ENCODE measurements around the gene ACSF3. TPM values are rescaled to one million over a fixed set of nuclear protein-coding genes. Genes with fewer than 3 reads are reported as not detected.
"Not testable (repeated sequence)": the region's sequence is repeated elsewhere in the genome, so short reads cannot be mapped to it uniquely, and the experiment has no call there.

ACSF3 gene
- total RNA-seq, 1 experiment from 2014 or later: 30.8 TPM

- in situ Hi-C loops (cut with HindIII; ENCODE audit: low pct_unique_long_range_greater_than_20kb, low sequenced_read_pairs): no loop called here
- Histone ChIP-seq H3K36me3 (ENCODE audit: control insufficient read depth, insufficient read depth, low read length) (no peaks in the 10 kb centered on the region; the same call in 1 of the 2 replicates), H3K4me3 (ENCODE audit: low read depth in 2 of 2, low read length in 2 of 2) (no peak overlapping the region), H3K9me3 (ENCODE audit: control insufficient read depth, insufficient read depth, low read depth, low read length) (no peaks in the 10 kb centered on the region), H3K4me1 (ENCODE audit: control insufficient read depth, insufficient read depth, low read length) (no peaks in the 10 kb centered on the region; the same call in 1 of the 2 replicates), H3K27ac (ENCODE audit: low read length) (no peak overlapping the region), H3K27me3 (ENCODE audit: control insufficient read depth, insufficient read depth, low read length) (no peaks in the 10 kb centered on the region)
- no TSS peak for BruUV-seq (replicated peaks)
- CTCF ChIA-PET: interaction anchor here (0.6 kb wide), 1 partner anchor 365 kb away, joined by 5 read pairs; no protein-coding TSS in a partner anchor
- TF ChIP-seq CTCF (IDR thresholded peaks at IDR 0.05): no peak
- TF ChIP-seq, protein P1, sequence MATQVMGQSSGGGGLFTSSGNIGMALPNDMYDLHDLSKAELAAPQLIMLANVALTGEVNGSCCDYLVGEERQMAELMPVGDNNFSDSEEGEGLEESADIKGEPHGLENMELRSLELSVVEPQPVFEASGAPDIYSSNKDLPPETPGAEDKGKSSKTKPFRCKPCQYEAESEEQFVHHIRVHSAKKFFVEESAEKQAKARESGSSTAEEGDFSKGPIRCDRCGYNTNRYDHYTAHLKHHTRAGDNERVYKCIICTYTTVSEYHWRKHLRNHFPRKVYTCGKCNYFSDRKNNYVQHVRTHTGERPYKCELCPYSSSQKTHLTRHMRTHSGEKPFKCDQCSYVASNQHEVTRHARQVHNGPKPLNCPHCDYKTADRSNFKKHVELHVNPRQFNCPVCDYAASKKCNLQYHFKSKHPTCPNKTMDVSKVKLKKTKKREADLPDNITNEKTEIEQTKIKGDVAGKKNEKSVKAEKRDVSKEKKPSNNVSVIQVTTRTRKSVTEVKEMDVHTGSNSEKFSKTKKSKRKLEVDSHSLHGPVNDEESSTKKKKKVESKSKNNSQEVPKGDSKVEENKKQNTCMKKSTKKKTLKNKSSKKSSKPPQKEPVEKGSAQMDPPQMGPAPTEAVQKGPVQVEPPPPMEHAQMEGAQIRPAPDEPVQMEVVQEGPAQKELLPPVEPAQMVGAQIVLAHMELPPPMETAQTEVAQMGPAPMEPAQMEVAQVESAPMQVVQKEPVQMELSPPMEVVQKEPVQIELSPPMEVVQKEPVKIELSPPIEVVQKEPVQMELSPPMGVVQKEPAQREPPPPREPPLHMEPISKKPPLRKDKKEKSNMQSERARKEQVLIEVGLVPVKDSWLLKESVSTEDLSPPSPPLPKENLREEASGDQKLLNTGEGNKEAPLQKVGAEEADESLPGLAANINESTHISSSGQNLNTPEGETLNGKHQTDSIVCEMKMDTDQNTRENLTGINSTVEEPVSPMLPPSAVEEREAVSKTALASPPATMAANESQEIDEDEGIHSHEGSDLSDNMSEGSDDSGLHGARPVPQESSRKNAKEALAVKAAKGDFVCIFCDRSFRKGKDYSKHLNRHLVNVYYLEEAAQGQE (IDR thresholded peaks at IDR 0.05; ENCODE audit: insufficient read depth in 1 of 2, low read depth in 2 of 2, low read length in 1 of 2): no peak
- TF ChIP-seq TCF7L2 (IDR thresholded peaks at IDR 0.05; ENCODE audit: low read depth, low read length): no peak
- TF ChIP-seq POLR2AphosphoS5 (IDR thresholded peaks at IDR 0.05; ENCODE audit: low read depth, low read length): no peak
- TF ChIP-seq SIN3A (IDR thresholded peaks at IDR 0.05; ENCODE audit: borderline replicate concordance, insufficient read depth, low read depth, low read length): no peak
- intact Hi-C loops (cut with micrococcal nuclease; ENCODE audit: unreplicated experiment): no loop called here
- DNase-seq (ENCODE audit: low read depth, low spot score) (no peak), ATAC-seq (no peak)
- POLR2A ChIA-PET: no interaction called here
Measured at GRCh38 chr16:89187032-89187769, 93.5 kb downstream of the ACSF3 start.

DNA sequence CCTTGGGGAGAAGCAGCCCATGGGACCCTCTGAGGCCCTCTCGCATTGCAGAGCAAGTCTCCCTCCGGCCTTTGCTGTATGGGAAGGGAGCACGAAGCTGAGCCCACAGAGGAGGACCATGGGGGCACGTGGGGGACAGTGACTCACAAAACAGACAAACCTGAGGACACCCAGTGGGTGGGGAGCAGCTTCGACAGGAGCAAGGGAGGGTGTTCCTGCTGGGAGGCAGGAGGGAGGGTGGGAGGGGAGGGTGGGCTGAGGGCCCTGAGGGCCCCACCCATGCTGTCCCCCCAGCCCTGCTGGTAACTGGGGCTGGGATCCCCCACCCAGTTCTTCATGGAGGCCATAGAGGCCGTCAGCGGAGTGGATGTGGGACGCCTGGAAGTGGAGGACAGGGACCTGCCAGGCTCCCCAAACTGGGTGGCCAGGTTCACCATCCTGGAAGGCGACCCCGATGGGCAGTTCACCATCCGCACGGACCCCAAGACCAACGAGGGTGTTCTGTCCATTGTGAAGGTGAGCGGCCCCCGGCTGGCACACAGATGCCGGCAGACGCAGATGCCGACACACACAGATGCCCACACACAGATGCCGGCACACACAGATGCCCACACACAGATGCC lies 94.2 kb downstream of the ACSF3 start:
- H3K27me3 ChIP-seq (ENCODE audit: control insufficient read depth, insufficient read depth, low read length): no peaks in the 10 kb centered on the region
- no peak overlapping the region for H3K27ac ChIP-seq (ENCODE audit: low read length)
- no TSS peak for BruUV-seq (replicated peaks)
- intact Hi-C loops (cut with micrococcal nuclease; ENCODE audit: unreplicated experiment): no loop called here
- DNase-seq (ENCODE audit: low read depth, low spot score) (no peak), ATAC-seq (no peak)
- ChIA-PET POLR2A (no interaction called here), CTCF (interaction anchor here (0.6 kb wide), 1 partner anchor 366 kb away, joined by 5 read pairs; no protein-coding TSS in a partner anchor)
- H3K36me3 ChIP-seq (ENCODE audit: control insufficient read depth, insufficient read depth, low read length): no peaks in the 10 kb centered on the region; the same call in 1 of the 2 replicates
- TF ChIP-seq TCF7L2 (IDR thresholded peaks at IDR 0.05; ENCODE audit: low read depth, low read length) (no peak), CTCF (IDR thresholded peaks at IDR 0.05) (no peak), SIN3A (IDR thresholded peaks at IDR 0.05; ENCODE audit: borderline replicate concordance, insufficient read depth, low read depth, low read length) (no peak), POLR2AphosphoS5 (IDR thresholded peaks at IDR 0.05; ENCODE audit: low read depth, low read length) (no peak)
- TF ChIP-seq, protein P1 (IDR thresholded peaks at IDR 0.05; ENCODE audit: insufficient read depth in 1 of 2, low read depth in 2 of 2, low read length in 1 of 2): no peak
- no peak overlapping the region for H3K4me3 ChIP-seq (ENCODE audit: low read depth in 2 of 2, low read length in 2 of 2)
- no peaks in the 10 kb centered on the region; the same call in 1 of the 2 replicates for H3K4me1 ChIP-seq (ENCODE audit: control insufficient read depth, insufficient read depth, low read length)
- in situ Hi-C loops (cut with HindIII; ENCODE audit: low pct_unique_long_range_greater_than_20kb, low sequenced_read_pairs): no loop called here
- H3K9me3 ChIP-seq (ENCODE audit: control insufficient read depth, insufficient read depth, low read depth, low read length): no peaks in the 10 kb centered on the region

DNA sequence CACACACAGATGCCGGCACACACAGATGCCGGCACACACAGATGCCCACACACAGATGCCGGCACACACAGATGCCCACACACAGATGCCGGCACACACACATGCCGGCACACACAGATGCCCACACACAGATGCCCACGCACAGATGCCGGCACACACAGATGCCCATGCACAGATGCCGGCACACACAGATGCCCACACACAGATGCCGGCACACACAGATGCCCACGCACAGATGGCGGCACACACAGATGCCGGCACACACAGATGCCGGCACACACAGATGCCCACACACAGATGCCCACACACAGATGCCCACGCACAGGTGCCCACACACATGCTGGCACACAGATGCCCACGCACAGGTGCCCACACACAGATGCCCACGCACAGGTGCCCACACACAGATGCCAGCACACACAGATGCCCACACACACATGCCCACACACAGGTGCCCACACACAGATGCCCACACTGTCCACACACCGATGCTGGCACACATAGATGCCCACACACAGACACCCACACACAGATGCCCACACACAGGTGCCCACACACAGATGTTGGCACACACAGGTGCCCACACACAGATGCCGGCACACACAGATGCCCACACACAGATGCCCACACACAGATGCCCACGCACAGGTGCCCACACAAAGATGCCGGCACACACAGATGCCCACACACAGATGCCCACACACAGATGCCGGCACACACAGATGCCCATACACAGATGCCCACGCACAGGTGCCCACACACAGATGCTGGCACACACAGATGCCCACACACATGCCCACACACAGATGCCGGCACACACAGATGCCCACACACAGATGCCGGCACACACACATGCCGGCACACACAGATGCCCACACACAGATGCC lies 95.1 kb downstream of the ACSF3 start:
- DNase-seq (ENCODE audit: low read depth, low spot score); H3K9me3 ChIP-seq (ENCODE audit: control insufficient read depth, insufficient read depth, low read depth, low read length); CTCF ChIA-PET; H3K27me3 ChIP-seq (ENCODE audit: control insufficient read depth, insufficient read depth, low read length); H3K4me3 ChIP-seq (ENCODE audit: low read depth in 2 of 2, low read length in 2 of 2); ATAC-seq; H3K36me3 ChIP-seq (ENCODE audit: control insufficient read depth, insufficient read depth, low read length); in situ Hi-C loops (cut with HindIII; ENCODE audit: low pct_unique_long_range_greater_than_20kb, low sequenced_read_pairs); H3K4me1 ChIP-seq (ENCODE audit: control insufficient read depth, insufficient read depth, low read length); BruUV-seq (replicated peaks); H3K27ac ChIP-seq (ENCODE audit: low read length); intact Hi-C loops (cut with micrococcal nuclease; ENCODE audit: unreplicated experiment); POLR2A ChIA-PET: not testable (repeated sequence)

All from Panc1 (cell line).